SK-N-SH treated with all-trans-retinoic acid at 6 μM for 48 hours (cell line): ENCODE data around the gene HMCN2.
A peak's percentile ranks its signal among the peaks of the same experiment; 100 is the strongest.

Experiments
- ATAC-seq: fragments of 200-7000 bp; cut with Tn5 transposase; 3 replicates; pipeline ENCODE4 v1.9.1; 2020; ENCODE audit warnings: mild to moderate bottlenecking, moderate library complexity
- ARNTL ChIP-seq: fragments of 450-650 bp; formaldehyde crosslinking; IDR thresholded peaks from 2 replicates; pipeline ENCODE4 v1.5.0; 2020; ENCODE audit warnings: low read depth, mild to moderate bottlenecking, moderate library complexity, borderline replicate concordance
- BACH2 ChIP-seq: fragments of 250-450 bp; sonication (Bioruptor Pico); IDR thresholded peaks from 2 replicates; pipeline ENCODE4 v1.9.0; 2021; ENCODE audit warnings: mild to moderate bottlenecking, borderline replicate concordance
- CSDC2 ChIP-seq: fragments of 250-450 bp; sonication (Bioruptor Pico); IDR thresholded peaks from 2 replicates; pipeline ENCODE4 v1.5.0; 2020; ENCODE audit warnings: mild to moderate bottlenecking, moderate library complexity
- ESRRG ChIP-seq: fragments of 250-450 bp; sonication (Bioruptor Pico); IDR thresholded peaks from 2 replicates; pipeline ENCODE4 v1.6.1; 2021; ENCODE audit warnings: mild to moderate bottlenecking
- GLIS3 ChIP-seq: fragments of 250-450 bp; sonication (Bioruptor Pico); IDR thresholded peaks from 2 replicates; pipeline ENCODE4 v1.5.0; 2020; ENCODE audit warnings: mild to moderate bottlenecking, moderate library complexity
- ISL1 ChIP-seq: fragments of 250-450 bp; sonication (Bioruptor Pico); IDR thresholded peaks from 2 replicates; pipeline ENCODE4 v2.1.2; 2022; ENCODE audit warnings: mild to moderate bottlenecking, moderate library complexity
- OSR1 ChIP-seq: fragments of 250-450 bp; sonication (Bioruptor Pico); IDR thresholded peaks from 2 replicates; pipeline ENCODE4 v1.8.0; 2022; ENCODE audit warnings: moderate library complexity, mild to moderate bottlenecking, inconsistent platforms
- PPARA ChIP-seq: fragments of 250-450 bp; sonication (Bioruptor Pico); IDR thresholded peaks from 2 replicates; pipeline ENCODE4 v1.5.0; 2020; ENCODE audit warnings: mild to moderate bottlenecking, borderline replicate concordance
- RARB ChIP-seq: fragments of 250-450 bp; sonication (Bioruptor Pico); IDR thresholded peaks from 2 replicates; pipeline ENCODE4 v1.8.0; 2021; ENCODE audit warnings: mild to moderate bottlenecking, moderate library complexity
- SNAI2 ChIP-seq: fragments of 250-450 bp; sonication (Bioruptor Pico); IDR thresholded peaks from 2 replicates; pipeline ENCODE4 v1.5.0; 2020; ENCODE audit warnings: mild to moderate bottlenecking, moderate library complexity
- TOX ChIP-seq: fragments of 250-450 bp; sonication (Bioruptor Pico); IDR thresholded peaks from 2 replicates; pipeline ENCODE4 v1.8.0; 2021; ENCODE audit warnings: mild to moderate bottlenecking, moderate library complexity, borderline replicate concordance
- ZC3H10 ChIP-seq: fragments of 250-450 bp; sonication (Bioruptor Pico); IDR thresholded peaks from 2 replicates; pipeline ENCODE4 v1.5.1; 2021; ENCODE audit warnings: mild to moderate bottlenecking, moderate library complexity
- ZFP3 ChIP-seq: fragments of 250-450 bp; sonication (Bioruptor Pico); IDR thresholded peaks from 2 replicates; pipeline ENCODE4 v1.5.0; 2020; ENCODE audit warnings: mild to moderate bottlenecking, moderate library complexity
- ZNF565 ChIP-seq: fragments of 450-650 bp; formaldehyde crosslinking; conservative IDR thresholded peaks from 2 replicates; pipeline ENCODE4 v1.5.0; 2020; ENCODE audit warnings: low read depth, mild to moderate bottlenecking, moderate library complexity
- ZNF70 ChIP-seq: fragments of 450-650 bp; formaldehyde crosslinking; IDR thresholded peaks from 2 replicates; pipeline ENCODE4 v1.5.0; 2020; ENCODE audit warnings: mild to moderate bottlenecking, moderate library complexity
- TF ChIP-seq, protein P1 (sequence below): fragments of 250-450 bp; sonication (Bioruptor Pico); IDR thresholded peaks from 2 replicates; pipeline ENCODE4 v1.5.1; 2020; ENCODE audit warnings: low read depth, mild to moderate bottlenecking, moderate library complexity
- TF ChIP-seq, protein P2 (sequence below): fragments of 250-450 bp; sonication (Bioruptor Pico); IDR thresholded peaks from 2 replicates; pipeline ENCODE4 v1.8.0; 2021; ENCODE audit warnings: low read depth, mild to moderate bottlenecking, moderate library complexity, borderline replicate concordance
- TF ChIP-seq, protein P3 (sequence below): fragments of 250-450 bp; sonication (Bioruptor Pico); IDR thresholded peaks from 2 replicates; pipeline ENCODE4 v1.8.0; 2020; ENCODE audit warnings: mild to moderate bottlenecking, moderate library complexity, borderline replicate concordance
- TF ChIP-seq, protein P4 (sequence below): fragments of 250-450 bp; sonication (Bioruptor Pico); IDR thresholded peaks from 2 replicates; pipeline ENCODE4 v1.5.1; 2021; ENCODE audit warnings: mild to moderate bottlenecking, moderate library complexity
- TF ChIP-seq, protein P5 (sequence below): fragments of 250-450 bp; sonication (Bioruptor Pico); IDR thresholded peaks from 2 replicates; pipeline ENCODE4 v1.5.0; 2020; ENCODE audit warnings: mild to moderate bottlenecking, moderate library complexity

The HMCN2 gene

DNA sequence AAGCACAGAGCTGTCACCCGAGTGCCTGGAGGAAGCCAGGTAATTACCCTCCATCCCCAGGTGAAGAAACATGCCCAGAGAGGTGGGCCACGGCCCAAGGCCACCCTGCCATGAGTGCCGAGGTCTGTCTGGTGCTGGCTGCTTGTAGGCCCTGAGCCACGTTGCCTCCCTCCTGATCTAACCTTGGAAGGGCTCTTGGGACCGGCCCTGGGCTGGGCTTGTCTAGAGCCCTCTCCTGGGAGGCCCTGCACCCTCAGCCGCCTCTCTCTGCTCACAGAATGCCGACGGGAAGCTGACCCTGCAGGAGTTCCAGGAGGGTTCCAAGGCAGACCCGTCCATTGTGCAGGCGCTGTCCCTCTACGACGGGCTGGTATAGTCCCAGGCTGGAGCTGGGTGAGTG lies 39.4 kb upstream of the HMCN2 start:
- no peak for TF ChIP-seq ISL1 (CRISPR knock-in tag)
- TF ChIP-seq, all 23 proteins: peak for 0
- ATAC-seq: no peak

DNA sequence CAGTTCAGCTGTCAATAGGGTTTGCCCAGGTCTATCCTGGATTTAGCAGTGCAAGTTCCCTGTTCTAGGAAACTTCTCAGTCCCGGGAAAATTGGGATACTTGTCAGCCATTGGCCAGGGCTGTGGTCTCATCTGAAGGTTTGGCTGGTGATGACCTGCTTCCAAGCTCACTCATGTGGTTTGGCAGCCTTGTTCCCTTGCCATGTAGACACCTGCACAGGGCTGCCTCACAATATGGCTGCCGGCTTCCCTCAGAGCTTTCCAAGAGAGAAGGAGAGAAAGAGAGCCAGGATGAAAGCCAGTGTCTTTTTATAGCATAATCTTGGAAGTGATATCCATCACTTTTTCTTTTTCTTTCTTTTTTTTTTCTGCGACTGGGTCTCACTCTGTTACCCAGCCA lies 37.7 kb upstream of the HMCN2 start:
- TF ChIP-seq ZNF565 (CRISPR knock-in tag): peak; percentile 90; the same call in 1 of the 2 replicates
- no peak for TF ChIP-seq GLIS3
- TF ChIP-seq, all 23 proteins: peak for 1
- no peak for ATAC-seq

DNA sequence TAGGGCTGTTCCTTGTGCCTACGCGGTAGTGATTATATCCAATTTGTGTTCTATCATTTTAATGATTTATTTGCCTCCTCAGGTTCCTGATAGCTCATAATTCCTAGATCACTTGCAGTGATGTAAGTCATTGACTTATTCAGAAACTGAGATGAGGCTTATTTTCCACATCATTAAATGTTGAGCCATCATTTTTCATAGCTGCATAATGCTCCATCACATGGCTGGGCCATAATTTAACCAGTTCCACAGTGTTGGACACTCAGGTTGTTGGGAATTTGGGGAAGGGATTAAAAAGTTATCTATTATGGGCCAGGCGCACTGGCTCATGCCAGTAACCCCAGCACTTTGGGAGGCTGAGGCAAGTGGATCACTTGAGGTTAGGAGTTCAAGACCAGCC lies 35.8 kb upstream of the HMCN2 start:
- TF ChIP-seq OSR1 (CRISPR knock-in tag) (no peak), GLIS3 (no peak), ZNF565 (CRISPR knock-in tag) (no peak), ZFP3 (CRISPR knock-in tag) (no peak), ISL1 (CRISPR knock-in tag) (no peak), PPARA (no peak), SNAI2 (CRISPR knock-in tag) (no peak), CSDC2 (CRISPR knock-in tag) (no peak), ARNTL (CRISPR knock-in tag) (no peak), TOX (CRISPR knock-in tag) (no peak), BACH2 (no peak), ZC3H10 (CRISPR knock-in tag) (no peak)
- TF ChIP-seq, protein P1, sequence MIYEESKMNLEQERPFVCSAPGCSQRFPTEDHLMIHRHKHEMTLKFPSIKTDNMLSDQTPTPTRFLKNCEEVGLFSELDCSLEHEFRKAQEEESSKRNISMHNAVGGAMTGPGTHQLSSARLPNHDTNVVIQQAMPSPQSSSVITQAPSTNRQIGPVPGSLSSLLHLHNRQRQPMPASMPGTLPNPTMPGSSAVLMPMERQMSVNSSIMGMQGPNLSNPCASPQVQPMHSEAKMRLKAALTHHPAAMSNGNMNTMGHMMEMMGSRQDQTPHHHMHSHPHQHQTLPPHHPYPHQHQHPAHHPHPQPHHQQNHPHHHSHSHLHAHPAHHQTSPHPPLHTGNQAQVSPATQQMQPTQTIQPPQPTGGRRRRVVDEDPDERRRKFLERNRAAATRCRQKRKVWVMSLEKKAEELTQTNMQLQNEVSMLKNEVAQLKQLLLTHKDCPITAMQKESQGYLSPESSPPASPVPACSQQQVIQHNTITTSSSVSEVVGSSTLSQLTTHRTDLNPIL (CRISPR knock-in tag): no peak
- TF ChIP-seq, protein P2, sequence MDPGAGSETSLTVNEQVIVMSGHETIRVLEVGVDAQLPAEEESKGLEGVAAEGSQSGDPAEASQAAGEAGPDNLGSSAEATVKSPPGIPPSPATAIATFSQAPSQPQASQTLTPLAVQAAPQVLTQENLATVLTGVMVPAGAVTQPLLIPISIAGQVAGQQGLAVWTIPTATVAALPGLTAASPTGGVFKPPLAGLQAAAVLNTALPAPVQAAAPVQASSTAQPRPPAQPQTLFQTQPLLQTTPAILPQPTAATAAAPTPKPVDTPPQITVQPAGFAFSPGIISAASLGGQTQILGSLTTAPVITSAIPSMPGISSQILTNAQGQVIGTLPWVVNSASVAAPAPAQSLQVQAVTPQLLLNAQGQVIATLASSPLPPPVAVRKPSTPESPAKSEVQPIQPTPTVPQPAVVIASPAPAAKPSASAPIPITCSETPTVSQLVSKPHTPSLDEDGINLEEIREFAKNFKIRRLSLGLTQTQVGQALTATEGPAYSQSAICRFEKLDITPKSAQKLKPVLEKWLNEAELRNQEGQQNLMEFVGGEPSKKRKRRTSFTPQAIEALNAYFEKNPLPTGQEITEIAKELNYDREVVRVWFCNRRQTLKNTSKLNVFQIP (CRISPR knock-in tag): no peak
- TF ChIP-seq, protein P3, sequence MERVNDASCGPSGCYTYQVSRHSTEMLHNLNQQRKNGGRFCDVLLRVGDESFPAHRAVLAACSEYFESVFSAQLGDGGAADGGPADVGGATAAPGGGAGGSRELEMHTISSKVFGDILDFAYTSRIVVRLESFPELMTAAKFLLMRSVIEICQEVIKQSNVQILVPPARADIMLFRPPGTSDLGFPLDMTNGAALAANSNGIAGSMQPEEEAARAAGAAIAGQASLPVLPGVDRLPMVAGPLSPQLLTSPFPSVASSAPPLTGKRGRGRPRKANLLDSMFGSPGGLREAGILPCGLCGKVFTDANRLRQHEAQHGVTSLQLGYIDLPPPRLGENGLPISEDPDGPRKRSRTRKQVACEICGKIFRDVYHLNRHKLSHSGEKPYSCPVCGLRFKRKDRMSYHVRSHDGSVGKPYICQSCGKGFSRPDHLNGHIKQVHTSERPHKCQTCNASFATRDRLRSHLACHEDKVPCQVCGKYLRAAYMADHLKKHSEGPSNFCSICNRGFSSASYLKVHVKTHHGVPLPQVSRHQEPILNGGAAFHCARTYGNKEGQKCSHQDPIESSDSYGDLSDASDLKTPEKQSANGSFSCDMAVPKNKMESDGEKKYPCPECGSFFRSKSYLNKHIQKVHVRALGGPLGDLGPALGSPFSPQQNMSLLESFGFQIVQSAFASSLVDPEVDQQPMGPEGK: no peak
- TF ChIP-seq, protein P4, sequence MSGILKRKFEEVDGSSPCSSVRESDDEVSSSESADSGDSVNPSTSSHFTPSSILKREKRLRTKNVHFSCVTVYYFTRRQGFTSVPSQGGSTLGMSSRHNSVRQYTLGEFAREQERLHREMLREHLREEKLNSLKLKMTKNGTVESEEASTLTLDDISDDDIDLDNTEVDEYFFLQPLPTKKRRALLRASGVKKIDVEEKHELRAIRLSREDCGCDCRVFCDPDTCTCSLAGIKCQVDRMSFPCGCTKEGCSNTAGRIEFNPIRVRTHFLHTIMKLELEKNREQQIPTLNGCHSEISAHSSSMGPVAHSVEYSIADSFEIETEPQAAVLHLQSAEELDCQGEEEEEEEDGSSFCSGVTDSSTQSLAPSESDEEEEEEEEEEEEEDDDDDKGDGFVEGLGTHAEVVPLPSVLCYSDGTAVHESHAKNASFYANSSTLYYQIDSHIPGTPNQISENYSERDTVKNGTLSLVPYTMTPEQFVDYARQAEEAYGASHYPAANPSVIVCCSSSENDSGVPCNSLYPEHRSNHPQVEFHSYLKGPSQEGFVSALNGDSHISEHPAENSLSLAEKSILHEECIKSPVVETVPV (CRISPR knock-in tag): no peak
- no peak for ATAC-seq

DNA sequence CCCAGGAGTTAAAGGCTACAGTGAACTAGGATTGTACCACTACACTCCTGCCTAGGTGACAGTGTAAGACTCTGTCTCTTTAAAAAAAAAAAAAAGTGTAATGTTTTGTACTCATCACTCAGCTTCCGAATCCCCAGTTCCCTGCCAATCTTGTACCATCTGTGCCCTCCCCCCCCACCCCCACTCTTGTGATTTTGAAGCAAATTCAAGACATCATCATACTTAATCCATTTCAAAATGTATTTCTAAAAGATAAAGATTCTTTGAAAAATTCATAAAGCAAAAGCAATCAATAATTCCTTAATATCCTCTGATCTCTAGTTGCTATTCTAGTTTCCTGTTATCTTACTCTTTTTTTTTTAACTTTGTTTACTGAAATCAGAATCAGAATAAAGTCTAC lies 34.9 kb upstream of the HMCN2 start:
- no peak for TF ChIP-seq SNAI2 (CRISPR knock-in tag)
- TF ChIP-seq ZNF565 (CRISPR knock-in tag): no peak
- TF ChIP-seq, protein P5, sequence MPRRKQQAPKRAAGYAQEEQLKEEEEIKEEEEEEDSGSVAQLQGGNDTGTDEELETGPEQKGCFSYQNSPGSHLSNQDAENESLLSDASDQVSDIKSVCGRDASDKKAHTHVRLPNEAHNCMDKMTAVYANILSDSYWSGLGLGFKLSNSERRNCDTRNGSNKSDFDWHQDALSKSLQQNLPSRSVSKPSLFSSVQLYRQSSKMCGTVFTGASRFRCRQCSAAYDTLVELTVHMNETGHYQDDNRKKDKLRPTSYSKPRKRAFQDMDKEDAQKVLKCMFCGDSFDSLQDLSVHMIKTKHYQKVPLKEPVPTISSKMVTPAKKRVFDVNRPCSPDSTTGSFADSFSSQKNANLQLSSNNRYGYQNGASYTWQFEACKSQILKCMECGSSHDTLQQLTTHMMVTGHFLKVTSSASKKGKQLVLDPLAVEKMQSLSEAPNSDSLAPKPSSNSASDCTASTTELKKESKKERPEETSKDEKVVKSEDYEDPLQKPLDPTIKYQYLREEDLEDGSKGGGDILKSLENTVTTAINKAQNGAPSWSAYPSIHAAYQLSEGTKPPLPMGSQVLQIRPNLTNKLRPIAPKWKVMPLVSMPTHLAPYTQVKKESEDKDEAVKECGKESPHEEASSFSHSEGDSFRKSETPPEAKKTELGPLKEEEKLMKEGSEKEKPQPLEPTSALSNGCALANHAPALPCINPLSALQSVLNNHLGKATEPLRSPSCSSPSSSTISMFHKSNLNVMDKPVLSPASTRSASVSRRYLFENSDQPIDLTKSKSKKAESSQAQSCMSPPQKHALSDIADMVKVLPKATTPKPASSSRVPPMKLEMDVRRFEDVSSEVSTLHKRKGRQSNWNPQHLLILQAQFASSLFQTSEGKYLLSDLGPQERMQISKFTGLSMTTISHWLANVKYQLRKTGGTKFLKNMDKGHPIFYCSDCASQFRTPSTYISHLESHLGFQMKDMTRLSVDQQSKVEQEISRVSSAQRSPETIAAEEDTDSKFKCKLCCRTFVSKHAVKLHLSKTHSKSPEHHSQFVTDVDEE (CRISPR knock-in tag): no peak
- TF ChIP-seq RARB (CRISPR knock-in tag): no peak
- no peak for TF ChIP-seq GLIS3
- TF ChIP-seq ZNF70 (CRISPR knock-in tag): no peak
- TF ChIP-seq ESRRG: no peak
- TF ChIP-seq ZFP3 (CRISPR knock-in tag): no peak

More for the DNA sequence above, 34.9 kb upstream of the HMCN2 start:
- ATAC-seq: no peak
